GM12878 (cell line): ENCODE results near the gene YBX1. TPM values are rescaled to one million over a fixed set of nuclear protein-coding genes. Genes with fewer than 3 reads are reported as not detected.

Source experiments
- ATAC-seq: fragments of 200-7000 bp; cut with Tn5 transposase; 3 replicates; pipeline ENCODE4 v1.9.1; 2020; ENCODE audit warnings: mild to moderate bottlenecking, moderate library complexity
- BruUV-seq: library from RNA; stranded (reverse); fragments of 400-500 nt; replicated peaks from 2 replicates; lab custom pipeline; 2021; lab: Mats Ljungman, UMichigan
- CTCF ChIA-PET: fragments of 300-600 bp; sonication (Branson Sonifier 250); formaldehyde crosslinking; extraction: SDS; loops from one replicate; lab custom pipeline; 2021; ENCODE audit warnings: inconsistent platforms; lab: Yijun Ruan, JAX
- POLR2A ChIA-PET: fragments of 350-600 bp; formaldehyde crosslinking; extraction: SDS; loops from one replicate; lab custom pipeline; 2021; ENCODE audit warnings: inconsistent platforms; lab: Charles Lee
- RAD21 ChIA-PET: fragments of 300-600 bp; sonication (Branson Sonifier 250); formaldehyde crosslinking; loops from one replicate; lab custom pipeline; 2023; ENCODE audit warnings: antibody characterized with exemption; ENCODE audit not compliant: unreplicated experiment; lab: Charles Lee
- SMC1A ChIA-PET: fragments of 300-600 bp; sonication (Branson Sonifier 250); formaldehyde crosslinking; loops from one replicate; lab custom pipeline; 2023; ENCODE audit not compliant: unreplicated experiment, uncharacterized antibody; lab: Charles Lee
- DNase-seq: peaks from one replicate; pipeline ENCODE4 v3.0.0-alpha.2; 2011; ENCODE audit warnings: low read depth, low spot score
- FAIRE-seq: peaks from 3 replicates; lab custom pipeline; 2011; peaks lifted over from hg19 to GRCh38; lab: Jason Lieb, UNC
- H2AFZ ChIP-seq: 2 replicates; pipeline ENCODE4 v1.6.0; 2011; ENCODE audit warnings: low read depth, low read length, control low read depth; ENCODE audit not compliant: control insufficient read depth
- H3K27ac ChIP-seq: 2 replicates; pipeline ENCODE4 v1.5.1; 2011; ENCODE audit warnings: control low read depth; ENCODE audit not compliant: control insufficient read depth, insufficient read depth
- H3K27me3 ChIP-seq, 2 experiments: replicated peaks in 1 of 2; 2 replicates each; pipeline versions ENCODE4 v1.6.0 to v1.6.1; 2011; ENCODE audit warnings: low read length in 1 of 2; ENCODE audit not compliant: control insufficient read depth in 2 of 2, insufficient read depth in 2 of 2
- H3K36me3 ChIP-seq, 2 experiments: 2 replicates each; pipeline ENCODE4 v1.5.1; 2011; ENCODE audit warnings: low read length in 1 of 2; ENCODE audit not compliant: control insufficient read depth in 2 of 2, insufficient read depth in 2 of 2
- H3K4me1 ChIP-seq: 2 replicates; pipeline ENCODE4 v1.6.1; 2011; ENCODE audit warnings: mild to moderate bottlenecking, low read length, moderate library complexity, mixed read lengths; ENCODE audit not compliant: control insufficient read depth, insufficient read depth
- H3K4me2 ChIP-seq: 2 replicates; pipeline ENCODE4 v1.6.0; 2011; ENCODE audit warnings: control low read depth; ENCODE audit not compliant: control insufficient read depth, insufficient read depth
- H3K4me3 ChIP-seq: fragments of 200-600 bp; sonication (generic); 2 replicates; pipeline ENCODE4 v1.5.1; 2016
- H3K79me2 ChIP-seq: 2 replicates; pipeline ENCODE4 v1.6.0; 2011; ENCODE audit warnings: low read length; ENCODE audit not compliant: control insufficient read depth, insufficient read depth
- H3K9ac ChIP-seq: 2 replicates; pipeline ENCODE4 v1.8.0; 2011; ENCODE audit warnings: low read length, control low read depth, mixed read lengths; ENCODE audit not compliant: control insufficient read depth, insufficient read depth
- H3K9me3 ChIP-seq: replicated peaks from 3 replicates; pipeline ENCODE4 v1.5.1; 2011; ENCODE audit warnings: mild to moderate bottlenecking, low read length; ENCODE audit not compliant: control insufficient read depth, insufficient read depth
- H4K20me1 ChIP-seq: 2 replicates; pipeline ENCODE4 v1.6.0; 2011; ENCODE audit not compliant: control insufficient read depth, insufficient read depth
- MEF2A ChIP-seq: IDR thresholded peaks from 2 replicates; pipeline ENCODE4 v1.6.1; 2011; ENCODE audit warnings: low read depth, mild to moderate bottlenecking, low read length, moderate library complexity; ENCODE audit not compliant: insufficient read depth
- RELA ChIP-seq: fragments of 450-650 bp; IDR thresholded peaks from 2 replicates; pipeline ENCODE4 v1.8.0; 2014; ENCODE audit warnings: borderline replicate concordance; ENCODE audit not compliant: partially characterized antibody
- SMARCA5 ChIP-seq: fragments of 450-650 bp; IDR thresholded peaks from 2 replicates; pipeline ENCODE4 v1.6.1; 2017; ENCODE audit warnings: mild to moderate bottlenecking
- SREBF1 ChIP-seq: IDR thresholded peaks from 2 replicates; pipeline ENCODE4 v1.6.1; 2012; ENCODE audit warnings: mild to moderate bottlenecking, low read length
- YBX1 ChIP-seq: fragments of 450-650 bp; IDR thresholded peaks from 2 replicates; pipeline ENCODE4 v1.6.1; 2016; ENCODE audit warnings: antibody characterized with exemption
- ZSCAN29 ChIP-seq: fragments of 450-650 bp; IDR thresholded peaks from 2 replicates; pipeline ENCODE4 v1.6.1; 2017; ENCODE audit warnings: mild to moderate bottlenecking, moderate library complexity
- WGBS: methylation state at CpG from one replicate; pipeline ENCODE4 v1.1.6; 2016; ENCODE audit warnings: low lambda C conversion rate; ENCODE audit not compliant: insufficient replicate concordance, insufficient coverage; ENCODE audit errors: missing lambda C conversion rate; 5-methylcytosine and 5-hydroxymethylcytosine counted together
- in situ Hi-C: fragments of 300-500 bp; cut with MboI; formaldehyde crosslinking; loops from 9 replicates; pipeline ENCODE4 v1.14.3; 2018; ENCODE audit warnings: mixed read lengths
- intact Hi-C: fragments of 100-400 bp; cut with micrococcal nuclease; formaldehyde crosslinking; loops from one replicate; pipeline ENCODE4 v1.14.2; 2022; ENCODE audit not compliant: unreplicated experiment
- polyA plus RNA-seq, 11 experiments: library from polyadenylated mRNA; depleted of rRNA in 4 of 11; unstranded in 6 of 11; stranded (reverse) in 5 of 11; fragments of >200 nt; fragmentation: Nextera tagmentation in 4 of 11; fragmentation: Illumina TruSeq in 1 of 11; extraction: Ambion mirVana in 4 of 11; extraction: Trizol in 1 of 11; gene quantifications; 1 replicate in 1 of 11; 2 replicates in 10 of 11; pipeline versions ENCODE4 v1.2.1 to v1.2.3, GENCODE V29; 2011 to 2016; ENCODE audit warnings: inconsistent platforms in 2 of 11, missing spikeins in 2 of 11, low read depth in 1 of 11
- total RNA-seq, 4 experiments: library from RNA; depleted of rRNA in 3 of 4; stranded (reverse); fragments of >200 nt in 3 of 4; fragmentation: Illumina TruSeq in 1 of 4; extraction: Trizol in 1 of 4; gene quantifications; 2 replicates each; pipeline versions ENCODE4 v1.2.1 to v1.2.3, GENCODE V29; 2013 to 2021
- TF ChIP-seq, protein P1 (sequence below): IDR thresholded peaks from 2 replicates; pipeline ENCODE4 v1.6.1; 2012; ENCODE audit warnings: low read depth, low read length, improper control_type of control experiment
- TF ChIP-seq, protein P2 (sequence below): fragments of 450-650 bp; IDR thresholded peaks from 2 replicates; pipeline ENCODE4 v1.6.1; 2016; ENCODE audit warnings: mild to moderate bottlenecking

Gene YBX1
- total and polyA plus RNA-seq, 10 of the 15 experiments (the other 5 are each of a cell fraction or from before 2014, with no cell fraction given): 355 to 1,353 (median 858) TPM

DNA sequence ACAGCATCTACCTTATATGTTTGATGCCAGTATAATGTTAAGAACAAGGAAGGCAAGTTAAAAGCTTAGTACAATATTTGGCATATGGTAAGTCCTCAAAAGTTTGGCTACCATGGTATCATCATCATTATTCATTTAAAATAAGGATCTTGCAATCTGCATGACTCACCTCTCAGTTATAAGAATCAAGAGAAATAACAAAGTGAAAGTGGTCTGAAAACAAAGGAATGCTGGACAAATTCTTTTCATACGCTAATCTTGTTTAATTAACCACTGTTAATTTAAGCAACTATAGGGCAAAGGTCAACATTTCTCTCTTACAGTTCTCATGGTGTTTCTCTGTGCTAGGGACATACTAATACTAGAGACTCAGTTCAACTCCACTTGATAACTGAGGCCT lies 70.9 kb downstream of the YBX1 start:
- H3K4me3 ChIP-seq: no peak overlapping the region
- ChIA-PET SMC1A (no interaction called here), CTCF (interaction anchor here (0.5 to 1.6 kb wide), 6 partner anchors 9 to 580 kb away, joined by 3 to 5 read pairs (median 3); partner anchors contain the start of genes C1orf50 and P3H1), RAD21 (interaction anchor here (0.8 to 1.3 kb wide), 2 partner anchors 175 to 320 kb away, joined by 3 to 4 read pairs; no protein-coding TSS in a partner anchor), POLR2A (interaction anchor here (1.4 kb wide), 1 partner anchor 13 kb away, joined by 4 read pairs; no protein-coding TSS in a partner anchor)
- no peak overlapping the region for H2AFZ ChIP-seq
- no peak overlapping the region for H3K27ac ChIP-seq
- H3K4me2 ChIP-seq: no peak overlapping the region
- no peaks in the 10 kb centered on the region for H3K27me3 ChIP-seq
- no peak for TF ChIP-seq RELA
- TF ChIP-seq, protein P1, sequence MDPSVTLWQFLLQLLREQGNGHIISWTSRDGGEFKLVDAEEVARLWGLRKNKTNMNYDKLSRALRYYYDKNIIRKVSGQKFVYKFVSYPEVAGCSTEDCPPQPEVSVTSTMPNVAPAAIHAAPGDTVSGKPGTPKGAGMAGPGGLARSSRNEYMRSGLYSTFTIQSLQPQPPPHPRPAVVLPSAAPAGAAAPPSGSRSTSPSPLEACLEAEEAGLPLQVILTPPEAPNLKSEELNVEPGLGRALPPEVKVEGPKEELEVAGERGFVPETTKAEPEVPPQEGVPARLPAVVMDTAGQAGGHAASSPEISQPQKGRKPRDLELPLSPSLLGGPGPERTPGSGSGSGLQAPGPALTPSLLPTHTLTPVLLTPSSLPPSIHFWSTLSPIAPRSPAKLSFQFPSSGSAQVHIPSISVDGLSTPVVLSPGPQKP: no peak
- TF ChIP-seq, protein P2, sequence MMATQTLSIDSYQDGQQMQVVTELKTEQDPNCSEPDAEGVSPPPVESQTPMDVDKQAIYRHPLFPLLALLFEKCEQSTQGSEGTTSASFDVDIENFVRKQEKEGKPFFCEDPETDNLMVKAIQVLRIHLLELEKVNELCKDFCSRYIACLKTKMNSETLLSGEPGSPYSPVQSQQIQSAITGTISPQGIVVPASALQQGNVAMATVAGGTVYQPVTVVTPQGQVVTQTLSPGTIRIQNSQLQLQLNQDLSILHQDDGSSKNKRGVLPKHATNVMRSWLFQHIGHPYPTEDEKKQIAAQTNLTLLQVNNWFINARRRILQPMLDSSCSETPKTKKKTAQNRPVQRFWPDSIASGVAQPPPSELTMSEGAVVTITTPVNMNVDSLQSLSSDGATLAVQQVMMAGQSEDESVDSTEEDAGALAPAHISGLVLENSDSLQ: no peak
- TF ChIP-seq MEF2A: no peak
- TF ChIP-seq ZSCAN29: no peak
- TF ChIP-seq YBX1: no peak
- no peak for TF ChIP-seq SREBF1
- TF ChIP-seq SMARCA5: no peak
- no peak overlapping the region for H3K9ac ChIP-seq
- no peaks in the 10 kb centered on the region for H3K4me1 ChIP-seq
- H3K9me3 ChIP-seq: no peaks in the 10 kb centered on the region
- DNase-seq (no peak), FAIRE-seq (no peak), ATAC-seq (no peak)
- WGBS: 96% methylated on average over 1 of the region's 1 CpG
- no TSS peak for BruUV-seq
- no peaks in the 10 kb centered on the region for H4K20me1 ChIP-seq
- in situ Hi-C loops (no loop called here), intact Hi-C loops (no loop called here)
- no peaks in the 10 kb centered on the region for H3K79me2 ChIP-seq
- peaks cover 13 to 22% of the 10 kb centered on the region in 2 experiments; a peak in 3 of 4 replicates for H3K36me3 ChIP-seq

Other genes with a start within 250 kb of the YBX1 start
Only the 7 nearest of the 11 such genes appear.
- 75.1 and 82.7 TPM in 2 replicates for gene PPIH, start 24.0 kb upstream of the YBX1 start, total RNA-seq (2014; rRNA removed)
- 114 and 116 TPM in 2 replicates for gene PPIH, start 24.0 kb upstream of the YBX1 start, total RNA-seq (2014; rRNA removed; fragmentation: Illumina TruSeq; extraction: Trizol)
- gene PPIH, start 24.0 kb upstream of the YBX1 start, total RNA-seq (2021): 75.3 and 79.8 TPM in 2 replicates
- gene PPIH, start 24.0 kb upstream of the YBX1 start, polyA plus RNA-seq (2011; rRNA removed): 134 and 151 TPM in 2 replicates
- 172 and 241 TPM in 2 replicates for gene PPIH, start 24.0 kb upstream of the YBX1 start, polyA plus RNA-seq (2014; fragmentation: Illumina TruSeq; extraction: Trizol)
- gene PPIH, start 24.0 kb upstream of the YBX1 start, polyA plus RNA-seq (2014; fragmentation: Nextera tagmentation; extraction: Ambion mirVana): 100 to 1,000 TPM in 1 of 2 experiments, 10 to 100 TPM in 1; 96.3 to 114 TPM
- 123 and 130 TPM in 2 replicates for gene PPIH, start 24.0 kb upstream of the YBX1 start, polyA plus RNA-seq (2014; rRNA removed)
- 100 to 1,000 TPM; 132 to 146 TPM for gene PPIH, start 24.0 kb upstream of the YBX1 start, polyA plus RNA-seq (2016; fragmentation: Nextera tagmentation; extraction: Ambion mirVana)
- gene CLDN19, start 57.8 kb downstream of the YBX1 start, total RNA-seq (2014; rRNA removed): not detected in 2 replicates
- not detected in 2 replicates for gene CLDN19, start 57.8 kb downstream of the YBX1 start, total RNA-seq (2014; rRNA removed; fragmentation: Illumina TruSeq; extraction: Trizol)
- gene CLDN19, start 57.8 kb downstream of the YBX1 start, total RNA-seq (2021): not detected in 2 replicates
- not detected in 2 replicates for gene CLDN19, start 57.8 kb downstream of the YBX1 start, polyA plus RNA-seq (2011; rRNA removed)
- not detected in 2 replicates for gene CLDN19, start 57.8 kb downstream of the YBX1 start, polyA plus RNA-seq (2014; fragmentation: Illumina TruSeq; extraction: Trizol)
- not detected for gene CLDN19, start 57.8 kb downstream of the YBX1 start, polyA plus RNA-seq (2014; fragmentation: Nextera tagmentation; extraction: Ambion mirVana)
- gene CLDN19, start 57.8 kb downstream of the YBX1 start, polyA plus RNA-seq (2014; rRNA removed): not detected in 2 replicates
- gene CLDN19, start 57.8 kb downstream of the YBX1 start, polyA plus RNA-seq (2016; fragmentation: Nextera tagmentation; extraction: Ambion mirVana): not detected
- 25.7 and 26.3 TPM in 2 replicates for gene P3H1, start 84.6 kb downstream of the YBX1 start, total RNA-seq (2014; rRNA removed)
- gene P3H1, start 84.6 kb downstream of the YBX1 start, total RNA-seq (2014; rRNA removed; fragmentation: Illumina TruSeq; extraction: Trizol): 15.3 and 16.3 TPM in 2 replicates
- 40.1 and 42.4 TPM in 2 replicates for gene P3H1, start 84.6 kb downstream of the YBX1 start, total RNA-seq (2021)
- gene P3H1, start 84.6 kb downstream of the YBX1 start, polyA plus RNA-seq (2011; rRNA removed): 18.0 and 28.8 TPM in 2 replicates
- 21.3 and 23.2 TPM in 2 replicates for gene P3H1, start 84.6 kb downstream of the YBX1 start, polyA plus RNA-seq (2014; fragmentation: Illumina TruSeq; extraction: Trizol)
- gene P3H1, start 84.6 kb downstream of the YBX1 start, polyA plus RNA-seq (2014; fragmentation: Nextera tagmentation; extraction: Ambion mirVana): 1 to 10 TPM in 1 of 2 experiments, under 1 TPM in 1; 0.72 to 3.1 TPM
- gene P3H1, start 84.6 kb downstream of the YBX1 start, polyA plus RNA-seq (2014; rRNA removed): 31.4 and 34.9 TPM in 2 replicates
- 10 to 100 TPM; 25.7 to 26.9 TPM for gene P3H1, start 84.6 kb downstream of the YBX1 start, polyA plus RNA-seq (2016; fragmentation: Nextera tagmentation; extraction: Ambion mirVana)
- gene C1orf50, start 84.8 kb downstream of the YBX1 start, total RNA-seq (2014; rRNA removed): 5.0 and 5.7 TPM in 2 replicates
- gene C1orf50, start 84.8 kb downstream of the YBX1 start, total RNA-seq (2014; rRNA removed; fragmentation: Illumina TruSeq; extraction: Trizol): 6.5 and 7.9 TPM in 2 replicates
- 4.4 and 7.0 TPM in 2 replicates for gene C1orf50, start 84.8 kb downstream of the YBX1 start, total RNA-seq (2021)
- gene C1orf50, start 84.8 kb downstream of the YBX1 start, polyA plus RNA-seq (2011; rRNA removed): 9.7 and 11.8 TPM in 2 replicates
- 4.5 and 8.7 TPM in 2 replicates for gene C1orf50, start 84.8 kb downstream of the YBX1 start, polyA plus RNA-seq (2014; fragmentation: Illumina TruSeq; extraction: Trizol)
- gene C1orf50, start 84.8 kb downstream of the YBX1 start, polyA plus RNA-seq (2014; fragmentation: Nextera tagmentation; extraction: Ambion mirVana): 1 to 10 TPM; 1.2 to 3.3 TPM
- 4.6 and 5.1 TPM in 2 replicates for gene C1orf50, start 84.8 kb downstream of the YBX1 start, polyA plus RNA-seq (2014; rRNA removed)
- 10 to 100 TPM in 1 of 2 experiments, 1 to 10 TPM in 1; 8.1 to 10.7 TPM for gene C1orf50, start 84.8 kb downstream of the YBX1 start, polyA plus RNA-seq (2016; fragmentation: Nextera tagmentation; extraction: Ambion mirVana)
- gene TMEM269, start 102.6 kb downstream of the YBX1 start, total RNA-seq (2014; rRNA removed): 0.05 and 0.06 TPM in 2 replicates
- 0.04 and 0.09 TPM in 2 replicates for gene TMEM269, start 102.6 kb downstream of the YBX1 start, total RNA-seq (2014; rRNA removed; fragmentation: Illumina TruSeq; extraction: Trizol)
- gene TMEM269, start 102.6 kb downstream of the YBX1 start, total RNA-seq (2021): 0.13 and 0.18 TPM in 2 replicates
- gene TMEM269, start 102.6 kb downstream of the YBX1 start, polyA plus RNA-seq (2011; rRNA removed): 0.07 and 0.12 TPM in 2 replicates
- gene TMEM269, start 102.6 kb downstream of the YBX1 start, polyA plus RNA-seq (2014; fragmentation: Illumina TruSeq; extraction: Trizol): 0.06 TPM in 1 of 2 replicates, not detected in the other
- gene TMEM269, start 102.6 kb downstream of the YBX1 start, polyA plus RNA-seq (2014; fragmentation: Nextera tagmentation; extraction: Ambion mirVana): under 1 TPM; 0.02 to 0.06 TPM
- 0.03 and 0.06 TPM in 2 replicates for gene TMEM269, start 102.6 kb downstream of the YBX1 start, polyA plus RNA-seq (2014; rRNA removed)
- gene TMEM269, start 102.6 kb downstream of the YBX1 start, polyA plus RNA-seq (2016; fragmentation: Nextera tagmentation; extraction: Ambion mirVana): under 1 TPM in 1 of 2 experiments, not detected in 1; 0.26 TPM
- gene ERMAP, start 134.7 kb downstream of the YBX1 start, total RNA-seq (2014; rRNA removed): 4.9 and 5.3 TPM in 2 replicates
- gene ERMAP, start 134.7 kb downstream of the YBX1 start, total RNA-seq (2014; rRNA removed; fragmentation: Illumina TruSeq; extraction: Trizol): 5.3 TPM in 2 replicates
- 5.7 and 5.8 TPM in 2 replicates for gene ERMAP, start 134.7 kb downstream of the YBX1 start, total RNA-seq (2021)
- gene ERMAP, start 134.7 kb downstream of the YBX1 start, polyA plus RNA-seq (2011; rRNA removed): 2.5 and 2.9 TPM in 2 replicates
- gene ERMAP, start 134.7 kb downstream of the YBX1 start, polyA plus RNA-seq (2014; fragmentation: Illumina TruSeq; extraction: Trizol): 6.8 TPM in 2 replicates
- 1 to 10 TPM; 1.4 to 2.2 TPM for gene ERMAP, start 134.7 kb downstream of the YBX1 start, polyA plus RNA-seq (2014; fragmentation: Nextera tagmentation; extraction: Ambion mirVana)
- 4.6 and 6.0 TPM in 2 replicates for gene ERMAP, start 134.7 kb downstream of the YBX1 start, polyA plus RNA-seq (2014; rRNA removed)
- gene ERMAP, start 134.7 kb downstream of the YBX1 start, polyA plus RNA-seq (2016; fragmentation: Nextera tagmentation; extraction: Ambion mirVana): 1 to 10 TPM; 2.7 to 3.4 TPM
- gene SVBP, start 135.0 kb downstream of the YBX1 start, total RNA-seq (2014; rRNA removed): 12.6 and 21.3 TPM in 2 replicates
- 18.7 and 19.8 TPM in 2 replicates for gene SVBP, start 135.0 kb downstream of the YBX1 start, total RNA-seq (2014; rRNA removed; fragmentation: Illumina TruSeq; extraction: Trizol)
- 16.2 and 16.4 TPM in 2 replicates for gene SVBP, start 135.0 kb downstream of the YBX1 start, total RNA-seq (2021)
- 19.6 and 29.3 TPM in 2 replicates for gene SVBP, start 135.0 kb downstream of the YBX1 start, polyA plus RNA-seq (2011; rRNA removed)
- 19.9 and 22.2 TPM in 2 replicates for gene SVBP, start 135.0 kb downstream of the YBX1 start, polyA plus RNA-seq (2014; fragmentation: Illumina TruSeq; extraction: Trizol)
- gene SVBP, start 135.0 kb downstream of the YBX1 start, polyA plus RNA-seq (2014; fragmentation: Nextera tagmentation; extraction: Ambion mirVana): 10 to 100 TPM; 19.8 to 29.5 TPM
- 14.7 and 18.7 TPM in 2 replicates for gene SVBP, start 135.0 kb downstream of the YBX1 start, polyA plus RNA-seq (2014; rRNA removed)
- 10 to 100 TPM; 26.8 to 27.8 TPM for gene SVBP, start 135.0 kb downstream of the YBX1 start, polyA plus RNA-seq (2016; fragmentation: Nextera tagmentation; extraction: Ambion mirVana)